Kidney (tissue), 14 donors: ENCODE results near the gene MAST3. TPM values are rescaled to one million over a fixed set of nuclear protein-coding genes. Genes with fewer than 3 reads are reported as not detected.

Experiments used
- DNase-seq, 5 donors: peaks; one replicate each; pipeline ENCODE4 v3.0.0-alpha.2; 2013 to 2020
- FAIRE-seq: peaks from 2 replicates; lab custom pipeline; 2012; peaks lifted over from hg19 to GRCh38; lab: Jason Lieb, UNC
- H3K27ac ChIP-seq, 2 donors: one replicate each; pipeline ENCODE4 v1.7.0; 2013; ENCODE audit warnings: low read depth in 2 of 2, low read length in 2 of 2, inconsistent platforms in 1 of 2
- H3K27me3 ChIP-seq: one replicate; pipeline ENCODE4 v1.7.1; 2013; ENCODE audit warnings: low read length, inconsistent platforms; ENCODE audit not compliant: control insufficient read depth, insufficient read depth
- H3K36me3 ChIP-seq, 3 donors: one replicate each; pipeline versions ENCODE4 v1.7.0 to v1.7.1; 2013; ENCODE audit warnings: low read length in 3 of 3, control low read depth in 1 of 3, inconsistent platforms in 1 of 3; ENCODE audit not compliant: insufficient read depth in 3 of 3, control insufficient read depth in 2 of 3
- H3K4me1 ChIP-seq, 3 donors: one replicate each; pipeline versions ENCODE4 v1.7.0 to v1.7.1; 2013; ENCODE audit warnings: low read length in 3 of 3, inconsistent platforms in 1 of 3, low read depth in 1 of 3; ENCODE audit not compliant: control insufficient read depth in 2 of 3, insufficient read depth in 2 of 3
- H3K4me3 ChIP-seq, 3 donors: one replicate each; pipeline versions ENCODE4 v1.7.0 to v1.8.1; 2013; ENCODE audit warnings: low read length in 3 of 3, control low read depth in 1 of 3, inconsistent platforms in 1 of 3
- H3K9ac ChIP-seq, 3 donors: one replicate each; pipeline versions ENCODE4 v1.7.0 to v1.7.1; 2013; ENCODE audit warnings: low read length in 3 of 3, control low read depth in 1 of 3, inconsistent platforms in 1 of 3
- H3K9me3 ChIP-seq, 3 donors: one replicate each; pipeline versions ENCODE4 v1.7.0 to v1.7.1; 2013; ENCODE audit warnings: low read length in 3 of 3, control low read depth in 1 of 3, inconsistent platforms in 1 of 3; ENCODE audit not compliant: control insufficient read depth in 2 of 3, insufficient read depth in 1 of 3
- CTCF ChIP-seq: IDR thresholded peaks from 3 replicates; pipeline ENCODE4 v1.5.1; 2012; ENCODE audit warnings: mild to moderate bottlenecking, moderate library complexity, borderline replicate concordance; ENCODE audit not compliant: insufficient read depth; ENCODE audit errors: extremely low read depth
- intact Hi-C: fragments of 100-400 bp; cut with DNase I; formaldehyde crosslinking; loops from one replicate; pipeline ENCODE4 v1.11.1; 2022
- polyA plus RNA-seq: library from polyadenylated mRNA; stranded (reverse); fragments of 350-450 nt; fragmentation: Illumina TruSeq; extraction: RNeasy Lipid Tissue Mini Kit (QIAGEN cat#74804); gene quantifications from one replicate; pipeline ENCODE4 v1.2.3, GENCODE V29; 2014; ENCODE audit warnings: low read depth, low replicate concordance; ENCODE audit not compliant: insufficient read depth
- total RNA-seq: library from RNA; stranded (reverse); fragmentation: NEBNext Ultra II Directional; extraction: Animal tissue kit (Norgen Biotek cat#: 25700); gene quantifications from one replicate; pipeline ENCODE4 v1.2.1, GENCODE V29; 2021
- donor health status: control.
- donor health status: control.
- donor health status: control.
- donor health status: control.
- donor health status: control.
- donor health status: DM: yes; HTN: yes; CAD: no.
- donor health status: Normal renal cell carcinoma (clear cell type).

MAST3 gene
- total and polyA plus RNA-seq, 2 donors from 2014 or later, result 5.6 to 16.0 TPM

- no peak for TF ChIP-seq CTCF
These were observed 95.3 kb downstream of the MAST3 start, which contains the start of gene MPV17L2 for GRCh38 chr19:18192673-18193387. Gene MPV17L2 (plus strand): TSS chr19:18193218. CDS start chr19:18193282, 64 bp downstream.

GRCh38 chr19:18193388-18194180 is 96.0 kb downstream of the MAST3 start:
- H3K27me3 ChIP-seq, result no peaks in the 10 kb centered on the region
- DNase-seq (peak in 3 of 5 donors; percentile 22 to 88 (median 51)), FAIRE-seq (no peak)
- peaks cover 0 to 14% (median 6%) of the 10 kb centered on the region in 3 donors for H3K36me3 ChIP-seq
- peak overlapping the region; percentile 22 to 77 (median 71) for H3K9ac ChIP-seq
- H3K27ac ChIP-seq, result peak overlapping the region; percentile 80 to 84
- no peak for TF ChIP-seq CTCF
- peaks cover 0 to 11% (median 9%) of the 10 kb centered on the region in 3 donors for H3K4me1 ChIP-seq
- H3K4me3 ChIP-seq, result peak overlapping the region; percentile 48 to 76 (median 59)
- intact Hi-C loops, result loop anchor here (10.0 kb wide), 1 partner anchor 61 kb away; a partner anchor contains a TSS
- no peaks in the 10 kb centered on the region for H3K9me3 ChIP-seq

More at GRCh38 chr19:18192673-18193387, 95.3 kb downstream of the MAST3 start, which contains the start of gene MPV17L2:
- Histone ChIP-seq H3K9ac (peak within 1 kb of the TSS; percentile 73 to 91 (median 77)), H3K4me1 (peaks cover 0 to 11% (median 9%) of the 10 kb centered on the region in 3 donors), H3K4me3 (peak within 1 kb of the TSS; percentile 78 to 79 (median 79)), H3K27me3 (no peaks in the 10 kb centered on the region), H3K36me3 (peaks cover 0 to 8% (median 2%) of the 10 kb centered on the region in 3 donors), H3K9me3 (no peaks in the 10 kb centered on the region), H3K27ac (peak within 1 kb of the TSS; percentile 96 to 99)
- DNase-seq (peak; percentile 100), FAIRE-seq (peak; percentile 99)
- intact Hi-C loops, result loop anchor here (10.0 kb wide), 1 partner anchor 62 kb away; a partner anchor contains a TSS

GRCh38 chr19:18194181-18194530 is 96.6 kb downstream of the MAST3 start:
- peaks cover 0 to 20% (median 8%) of the 10 kb centered on the region in 3 donors for H3K36me3 ChIP-seq
- DNase-seq, result no peak
- no peak for TF ChIP-seq CTCF
- no peaks in the 10 kb centered on the region for H3K27me3 ChIP-seq
- H3K4me1 ChIP-seq, result peaks cover 0 to 11% (median 9%) of the 10 kb centered on the region in 3 donors
- intact Hi-C loops, result loop anchor here (10.0 kb wide), 1 partner anchor 61 kb away; a partner anchor contains a TSS
- peak overlapping the region in 1 of 3 donors; percentile 77 for H3K9ac ChIP-seq
- H3K27ac ChIP-seq, result no peak overlapping the region
- FAIRE-seq, result no peak
- peak overlapping the region; percentile 16 to 76 (median 59) for H3K4me3 ChIP-seq
- H3K9me3 ChIP-seq, result no peaks in the 10 kb centered on the region
